ENCODE data around the gene TBC1D2B.

DNA sequence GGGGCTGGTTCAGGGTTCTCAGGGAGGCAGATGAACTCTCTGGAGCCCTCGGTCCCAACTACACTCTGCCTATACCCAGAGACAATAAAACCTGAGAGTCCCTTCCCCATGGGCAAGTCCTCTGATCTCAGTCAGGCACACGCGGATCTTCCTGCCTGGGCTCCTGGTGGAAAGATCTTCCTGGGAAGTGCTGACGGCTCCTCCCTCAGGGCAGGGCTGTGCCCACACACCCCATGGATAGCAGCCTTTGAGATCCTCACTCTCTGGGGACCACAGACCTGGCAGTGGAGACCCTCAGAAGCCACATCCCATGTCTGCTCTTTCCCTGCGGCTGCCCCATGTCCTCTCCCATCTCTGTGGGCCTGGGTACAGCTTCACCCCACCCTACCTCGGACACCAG lies 25.2 kb upstream of the TBC1D2B start:
- TF ChIP-seq, protein P1, sequence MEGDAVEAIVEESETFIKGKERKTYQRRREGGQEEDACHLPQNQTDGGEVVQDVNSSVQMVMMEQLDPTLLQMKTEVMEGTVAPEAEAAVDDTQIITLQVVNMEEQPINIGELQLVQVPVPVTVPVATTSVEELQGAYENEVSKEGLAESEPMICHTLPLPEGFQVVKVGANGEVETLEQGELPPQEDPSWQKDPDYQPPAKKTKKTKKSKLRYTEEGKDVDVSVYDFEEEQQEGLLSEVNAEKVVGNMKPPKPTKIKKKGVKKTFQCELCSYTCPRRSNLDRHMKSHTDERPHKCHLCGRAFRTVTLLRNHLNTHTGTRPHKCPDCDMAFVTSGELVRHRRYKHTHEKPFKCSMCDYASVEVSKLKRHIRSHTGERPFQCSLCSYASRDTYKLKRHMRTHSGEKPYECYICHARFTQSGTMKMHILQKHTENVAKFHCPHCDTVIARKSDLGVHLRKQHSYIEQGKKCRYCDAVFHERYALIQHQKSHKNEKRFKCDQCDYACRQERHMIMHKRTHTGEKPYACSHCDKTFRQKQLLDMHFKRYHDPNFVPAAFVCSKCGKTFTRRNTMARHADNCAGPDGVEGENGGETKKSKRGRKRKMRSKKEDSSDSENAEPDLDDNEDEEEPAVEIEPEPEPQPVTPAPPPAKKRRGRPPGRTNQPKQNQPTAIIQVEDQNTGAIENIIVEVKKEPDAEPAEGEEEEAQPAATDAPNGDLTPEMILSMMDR (IDR thresholded peaks at IDR 0.05) = no peak
- no peak for TF ChIP-seq POLR2A (IDR thresholded peaks at IDR 0.05)

Data from stomach (tissue), 4 donors.